Measurements from ENCODE around the gene COL4A2.

The COL4A2 gene

DNA sequence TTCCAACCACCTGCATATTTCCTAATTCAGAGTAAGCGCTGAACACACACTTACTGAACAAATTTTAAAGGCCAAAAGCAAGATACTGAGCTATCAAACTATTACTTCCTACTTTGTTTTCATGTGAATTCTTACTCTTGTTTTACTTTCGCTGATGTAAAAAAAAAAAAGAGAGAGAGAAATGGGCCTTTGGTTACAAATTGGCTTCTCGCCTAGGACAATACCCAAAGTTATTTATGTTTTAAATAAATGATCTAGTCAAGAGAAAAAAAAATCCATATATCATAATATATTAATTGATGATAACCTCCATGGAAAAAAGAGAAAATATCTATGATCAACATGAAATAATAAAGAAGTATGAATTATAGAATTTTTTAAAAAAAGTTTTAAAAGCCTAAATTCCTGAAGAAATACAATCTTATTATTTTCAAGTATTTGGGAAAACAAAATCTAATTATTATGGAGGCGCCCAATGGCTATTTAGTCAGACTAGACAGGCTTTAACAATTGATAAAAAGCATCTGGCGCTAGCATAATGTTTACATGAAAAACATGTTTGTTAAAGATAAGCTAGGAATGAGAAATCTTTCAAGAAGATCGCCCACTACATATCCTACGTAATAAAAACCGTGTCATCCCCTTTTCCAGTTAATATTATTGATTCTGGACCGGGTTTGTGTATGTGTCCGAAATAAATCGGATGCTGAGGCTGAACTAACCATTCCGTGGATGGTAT is 9.1 kb upstream of the COL4A2 start:
- H3K27me3 ChIP-seq (ENCODE audit: control insufficient read depth, insufficient read depth, low read length), result no peaks in the 10 kb centered on the region
- H3K36me3 ChIP-seq (ENCODE audit: control insufficient read depth, insufficient read depth, low read length), result no peaks in the 10 kb centered on the region
- H3K9ac ChIP-seq (ENCODE audit: low read depth, low read length), result no peak overlapping the region
- no peak overlapping the region for H3K4me3 ChIP-seq (ENCODE audit: low read depth, low read length)
- H3K9me3 ChIP-seq (ENCODE audit: control insufficient read depth, insufficient read depth, low read length), result no peaks in the 10 kb centered on the region
- H3K4me1 ChIP-seq (ENCODE audit: control insufficient read depth, insufficient read depth, low read length), result peaks cover 7% of the 10 kb centered on the region

DNA sequence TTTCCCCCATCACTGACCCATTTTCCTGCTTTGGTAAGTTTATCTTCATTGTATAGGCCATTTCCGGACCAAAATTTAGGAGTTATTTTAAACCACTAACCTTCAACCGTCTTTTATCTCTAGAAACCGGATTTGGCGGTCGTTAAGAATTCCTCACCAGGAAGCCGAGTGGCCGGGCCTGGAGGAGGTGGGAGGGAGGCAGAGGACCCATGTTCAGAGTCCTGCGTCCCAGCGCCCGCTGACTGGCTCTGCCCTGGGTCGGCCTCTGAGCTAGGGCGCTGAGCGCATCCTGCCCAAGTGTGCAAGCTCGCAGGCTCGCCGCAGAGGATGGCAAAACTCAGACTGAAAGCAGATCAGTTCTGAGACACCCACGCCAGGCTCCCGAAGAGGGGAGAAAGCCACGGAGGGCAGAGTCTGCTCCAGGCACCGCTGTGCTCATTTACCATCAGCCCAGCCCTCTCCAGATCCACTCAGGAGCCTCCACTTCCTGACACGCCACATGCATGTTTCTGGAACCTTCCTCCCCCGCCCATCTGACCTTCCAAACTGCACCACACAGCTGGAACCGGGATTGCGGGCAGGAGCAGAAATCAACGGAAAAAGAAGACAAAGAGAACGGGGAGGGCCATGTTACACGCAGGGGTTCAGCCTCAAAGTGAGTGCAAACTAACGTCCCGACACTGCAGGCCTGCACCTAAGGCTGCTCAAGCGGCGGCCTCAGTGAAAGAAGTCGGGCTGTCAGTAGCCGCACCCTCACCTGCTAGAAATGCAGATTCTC is 8.4 kb upstream of the COL4A2 start:
- Histone ChIP-seq H3K4me1 (ENCODE audit: control insufficient read depth, insufficient read depth, low read length) (peaks cover 7% of the 10 kb centered on the region), H3K9me3 (ENCODE audit: control insufficient read depth, insufficient read depth, low read length) (no peaks in the 10 kb centered on the region), H3K36me3 (ENCODE audit: control insufficient read depth, insufficient read depth, low read length) (no peaks in the 10 kb centered on the region), H3K4me3 (ENCODE audit: low read depth, low read length) (no peak overlapping the region), H3K9ac (ENCODE audit: low read depth, low read length) (no peak overlapping the region), H3K27me3 (ENCODE audit: control insufficient read depth, insufficient read depth, low read length) (no peaks in the 10 kb centered on the region)

DNA sequence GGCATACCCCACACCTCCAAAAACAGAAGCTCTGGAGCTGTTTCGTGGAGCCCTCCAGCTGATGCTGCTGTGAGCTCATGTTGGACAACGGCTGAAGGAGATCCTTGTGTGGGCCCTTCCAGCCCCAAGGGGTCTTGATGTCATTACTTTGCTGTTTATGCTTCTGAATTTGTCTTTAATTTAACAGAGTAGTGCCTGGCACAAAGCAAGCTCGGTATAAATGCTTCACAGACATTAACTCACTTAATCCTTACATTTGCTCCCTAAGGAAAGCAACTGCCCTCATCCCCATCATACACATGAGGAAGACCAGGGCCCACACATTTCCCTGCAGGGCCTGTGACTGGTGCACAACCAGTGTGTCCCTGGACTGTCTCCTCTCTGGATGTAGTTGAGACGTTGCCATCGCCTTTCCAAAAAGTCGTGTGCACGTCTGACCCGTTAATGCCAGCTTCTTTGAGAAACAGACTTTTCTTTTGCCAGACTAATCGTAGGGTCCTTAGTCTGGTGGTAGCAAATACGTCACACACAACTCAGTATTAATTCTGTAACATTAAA is 7.7 kb upstream of the COL4A2 start:
- no peaks in the 10 kb centered on the region for H3K9me3 ChIP-seq (ENCODE audit: control insufficient read depth, insufficient read depth, low read length)
- H3K36me3 ChIP-seq (ENCODE audit: control insufficient read depth, insufficient read depth, low read length), result no peaks in the 10 kb centered on the region
- H3K27me3 ChIP-seq (ENCODE audit: control insufficient read depth, insufficient read depth, low read length), result no peaks in the 10 kb centered on the region
- H3K4me1 ChIP-seq (ENCODE audit: control insufficient read depth, insufficient read depth, low read length), result peaks cover 7% of the 10 kb centered on the region
- no peak overlapping the region for H3K4me3 ChIP-seq (ENCODE audit: low read depth, low read length)
- no peak overlapping the region for H3K9ac ChIP-seq (ENCODE audit: low read depth, low read length)

DNA sequence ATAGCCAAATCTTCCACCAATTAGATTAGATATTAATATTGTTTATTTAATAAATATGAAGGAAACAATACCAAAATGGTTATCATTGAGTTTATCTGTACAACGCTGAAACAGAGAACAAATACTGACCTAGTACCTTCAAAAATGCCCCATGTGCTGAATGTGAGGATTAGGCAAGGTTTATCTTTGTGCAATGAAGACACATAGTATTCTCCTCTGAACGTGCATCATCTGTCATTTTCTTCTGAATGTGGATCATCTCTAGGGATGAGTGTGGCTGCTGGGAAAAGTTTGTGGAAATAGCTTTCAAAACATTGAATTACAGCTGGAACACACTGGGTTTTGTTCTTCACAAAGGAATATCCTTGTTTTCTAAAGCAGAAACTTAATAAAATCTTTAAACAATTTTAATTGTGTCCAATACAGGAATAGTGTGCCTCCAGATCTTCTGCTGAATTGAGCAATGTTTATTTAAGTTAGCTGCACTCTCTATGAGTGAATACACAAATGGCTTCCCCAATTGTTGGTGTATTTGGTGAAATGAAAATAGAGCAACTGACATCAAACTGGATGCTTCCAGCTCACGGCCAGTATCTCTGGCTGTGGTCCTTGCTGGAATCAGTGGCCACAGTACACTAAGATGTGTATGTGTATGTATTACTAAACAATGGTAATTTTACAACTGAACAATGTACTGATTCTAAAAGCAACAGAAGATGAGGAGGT is 6.8 kb upstream of the COL4A2 start:
- Histone ChIP-seq H3K36me3 (ENCODE audit: control insufficient read depth, insufficient read depth, low read length) (no peaks in the 10 kb centered on the region), H3K4me3 (ENCODE audit: low read depth, low read length) (no peak overlapping the region), H3K4me1 (ENCODE audit: control insufficient read depth, insufficient read depth, low read length) (peaks cover 7% of the 10 kb centered on the region), H3K27me3 (ENCODE audit: control insufficient read depth, insufficient read depth, low read length) (peaks cover 6% of the 10 kb centered on the region), H3K9ac (ENCODE audit: low read depth, low read length) (no peak overlapping the region), H3K9me3 (ENCODE audit: control insufficient read depth, insufficient read depth, low read length) (no peaks in the 10 kb centered on the region)

DNA sequence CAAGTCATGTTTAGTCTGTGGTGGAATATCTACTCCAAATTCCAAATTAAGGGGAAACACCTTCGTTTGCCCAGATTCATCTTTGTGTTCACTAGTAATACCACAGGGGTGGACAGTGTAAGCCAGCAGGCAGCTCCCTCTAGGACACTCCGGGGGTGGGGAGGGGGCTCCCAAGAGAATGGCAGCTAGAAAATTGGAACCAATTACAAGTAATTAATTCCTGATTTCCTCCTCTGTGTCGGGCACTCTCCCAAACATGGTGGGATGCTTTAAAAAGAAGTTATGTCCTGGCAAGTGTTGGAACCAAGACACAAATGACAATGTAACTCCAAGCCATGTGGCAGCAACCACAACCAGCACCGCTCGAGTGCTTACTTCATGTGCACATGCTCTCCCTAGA is 6.0 kb upstream of the COL4A2 start:
- peaks cover 14% of the 10 kb centered on the region for H3K27me3 ChIP-seq (ENCODE audit: control insufficient read depth, insufficient read depth, low read length)
- H3K9me3 ChIP-seq (ENCODE audit: control insufficient read depth, insufficient read depth, low read length), result no peaks in the 10 kb centered on the region
- H3K9ac ChIP-seq (ENCODE audit: low read depth, low read length), result no peak overlapping the region
- H3K36me3 ChIP-seq (ENCODE audit: control insufficient read depth, insufficient read depth, low read length), result no peaks in the 10 kb centered on the region
- peaks cover 10% of the 10 kb centered on the region for H3K4me1 ChIP-seq (ENCODE audit: control insufficient read depth, insufficient read depth, low read length)
- H3K4me3 ChIP-seq (ENCODE audit: low read depth, low read length), result no peak overlapping the region

DNA sequence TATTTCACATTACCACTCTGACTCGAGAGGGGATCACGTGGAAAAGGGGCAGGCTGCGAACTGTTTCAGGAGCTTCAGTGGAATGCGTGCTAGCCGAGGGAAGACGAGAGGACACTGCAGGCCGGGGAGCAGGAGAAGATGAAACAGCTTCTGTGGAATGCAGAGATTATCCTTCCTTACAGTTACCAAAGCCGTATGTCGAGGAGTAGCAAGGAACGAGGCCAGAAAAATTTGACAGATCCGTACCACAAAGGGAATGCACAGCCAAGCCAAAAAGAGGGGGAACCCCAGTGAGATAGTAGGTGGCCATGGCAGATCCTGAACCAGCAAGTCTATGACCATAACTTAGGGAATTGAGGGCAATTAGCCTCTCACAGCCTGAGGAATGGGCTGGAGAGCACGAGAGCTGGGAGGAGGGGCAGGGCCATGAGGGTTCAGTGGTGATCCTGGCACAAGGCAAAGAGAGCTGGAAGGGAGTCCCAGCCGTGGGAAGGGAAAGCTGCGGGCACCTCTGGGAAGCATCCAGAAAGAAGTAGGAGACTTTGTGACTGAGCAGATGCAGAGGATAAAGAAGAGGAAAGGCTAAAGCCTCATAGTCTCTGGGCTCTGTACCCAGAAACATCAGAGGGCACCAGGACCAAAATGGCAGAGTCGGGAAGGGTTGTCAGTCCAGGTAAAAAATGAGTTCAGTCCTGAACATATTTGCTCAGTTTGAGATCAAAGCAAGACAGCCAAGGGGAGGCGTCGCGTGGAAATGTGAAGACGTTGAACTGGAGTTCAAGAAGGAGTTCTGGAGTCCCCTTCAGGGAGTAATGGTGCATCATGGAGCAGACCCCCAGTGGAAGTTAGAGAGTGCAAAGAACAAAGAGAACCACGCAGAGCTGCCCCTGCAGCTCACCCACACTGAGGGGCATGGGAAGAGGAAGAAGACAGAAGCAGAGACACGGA is 5.2 kb upstream of the COL4A2 start:
- Histone ChIP-seq H3K4me1 (ENCODE audit: control insufficient read depth, insufficient read depth, low read length) (peaks cover 10% of the 10 kb centered on the region), H3K4me3 (ENCODE audit: low read depth, low read length) (no peak overlapping the region), H3K9me3 (ENCODE audit: control insufficient read depth, insufficient read depth, low read length) (no peaks in the 10 kb centered on the region), H3K9ac (ENCODE audit: low read depth, low read length) (no peak overlapping the region), H3K27me3 (ENCODE audit: control insufficient read depth, insufficient read depth, low read length) (peaks cover 15% of the 10 kb centered on the region), H3K36me3 (ENCODE audit: control insufficient read depth, insufficient read depth, low read length) (no peaks in the 10 kb centered on the region)

DNA sequence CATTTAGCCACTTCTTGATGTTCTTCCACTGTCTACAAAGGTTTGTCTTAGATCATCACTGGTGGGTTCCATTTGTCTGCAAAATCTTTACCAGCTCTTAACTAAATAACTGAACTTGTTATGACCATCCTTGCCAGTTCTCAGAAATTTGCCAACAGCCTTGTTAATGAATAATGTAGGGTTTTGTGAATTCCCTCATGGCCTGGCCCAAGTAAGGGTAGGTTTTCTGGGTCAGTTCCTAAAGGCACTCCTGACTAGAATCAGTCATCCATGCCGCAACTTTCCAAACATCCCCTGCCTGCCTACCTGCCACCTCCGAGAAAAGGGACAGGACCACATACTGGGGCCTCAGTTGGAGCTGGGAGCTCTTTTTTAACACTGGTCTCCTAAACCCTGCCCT is 4.1 kb upstream of the COL4A2 start:
- H3K36me3 ChIP-seq (ENCODE audit: control insufficient read depth, insufficient read depth, low read length), result no peaks in the 10 kb centered on the region
- H3K4me3 ChIP-seq (ENCODE audit: low read depth, low read length), result no peak overlapping the region
- H3K9ac ChIP-seq (ENCODE audit: low read depth, low read length), result no peak overlapping the region
- H3K27me3 ChIP-seq (ENCODE audit: control insufficient read depth, insufficient read depth, low read length), result peaks cover 19% of the 10 kb centered on the region
- H3K4me1 ChIP-seq (ENCODE audit: control insufficient read depth, insufficient read depth, low read length), result peaks cover 10% of the 10 kb centered on the region
- no peaks in the 10 kb centered on the region for H3K9me3 ChIP-seq (ENCODE audit: control insufficient read depth, insufficient read depth, low read length)

DNA sequence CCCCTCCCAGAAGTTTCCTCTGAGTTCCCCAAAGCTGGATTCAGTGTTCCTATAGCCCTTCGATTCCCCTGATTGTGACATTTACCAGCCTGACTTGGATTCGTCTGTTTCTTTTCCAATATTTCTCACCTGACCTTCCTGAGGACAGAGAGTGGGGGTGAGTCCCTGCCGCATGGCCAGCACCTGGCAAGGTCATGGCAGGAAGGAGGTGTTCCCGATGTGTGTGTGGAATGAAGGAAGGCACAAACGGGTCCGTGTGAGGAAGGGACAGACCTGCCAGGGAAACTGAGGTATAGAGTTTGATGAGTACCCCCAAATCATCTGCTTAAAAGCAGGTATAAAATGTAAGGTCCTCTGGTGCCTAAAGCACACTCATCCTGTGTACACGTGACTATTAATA is 3.4 kb upstream of the COL4A2 start:
- H3K36me3 ChIP-seq (ENCODE audit: control insufficient read depth, insufficient read depth, low read length), result no peaks in the 10 kb centered on the region
- H3K9me3 ChIP-seq (ENCODE audit: control insufficient read depth, insufficient read depth, low read length), result no peaks in the 10 kb centered on the region
- peaks cover 22% of the 10 kb centered on the region for H3K27me3 ChIP-seq (ENCODE audit: control insufficient read depth, insufficient read depth, low read length)
- H3K4me3 ChIP-seq (ENCODE audit: low read depth, low read length), result no peak overlapping the region
- no peak overlapping the region for H3K9ac ChIP-seq (ENCODE audit: low read depth, low read length)
- peaks cover 6% of the 10 kb centered on the region for H3K4me1 ChIP-seq (ENCODE audit: control insufficient read depth, insufficient read depth, low read length)

DNA sequence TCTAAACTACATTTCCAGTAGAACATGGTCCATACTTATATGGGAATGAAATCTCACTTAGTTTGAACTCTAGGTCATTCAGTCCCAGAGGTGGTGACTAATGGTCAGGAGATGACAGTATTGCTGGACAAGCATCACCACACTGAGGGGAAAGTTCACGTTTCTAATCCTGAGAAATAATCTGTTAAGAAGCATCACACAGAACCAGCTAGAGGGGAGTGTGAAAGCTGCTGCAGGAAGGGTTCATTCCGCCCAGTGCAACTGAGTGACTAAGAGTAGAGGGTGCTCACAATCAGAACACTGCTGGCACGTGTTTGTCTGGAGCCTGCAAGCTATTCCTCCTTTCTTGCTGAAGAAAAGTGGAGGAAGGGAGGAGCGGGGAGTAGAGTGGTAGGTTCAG is 2.8 kb upstream of the COL4A2 start:
- no peak overlapping the region for H3K4me3 ChIP-seq (ENCODE audit: low read depth, low read length)
- no peaks in the 10 kb centered on the region for H3K36me3 ChIP-seq (ENCODE audit: control insufficient read depth, insufficient read depth, low read length)
- peaks cover 27% of the 10 kb centered on the region for H3K27me3 ChIP-seq (ENCODE audit: control insufficient read depth, insufficient read depth, low read length)
- H3K9me3 ChIP-seq (ENCODE audit: control insufficient read depth, insufficient read depth, low read length), result no peaks in the 10 kb centered on the region
- H3K4me1 ChIP-seq (ENCODE audit: control insufficient read depth, insufficient read depth, low read length), result peaks cover 4% of the 10 kb centered on the region
- no peak overlapping the region for H3K9ac ChIP-seq (ENCODE audit: low read depth, low read length)

DNA sequence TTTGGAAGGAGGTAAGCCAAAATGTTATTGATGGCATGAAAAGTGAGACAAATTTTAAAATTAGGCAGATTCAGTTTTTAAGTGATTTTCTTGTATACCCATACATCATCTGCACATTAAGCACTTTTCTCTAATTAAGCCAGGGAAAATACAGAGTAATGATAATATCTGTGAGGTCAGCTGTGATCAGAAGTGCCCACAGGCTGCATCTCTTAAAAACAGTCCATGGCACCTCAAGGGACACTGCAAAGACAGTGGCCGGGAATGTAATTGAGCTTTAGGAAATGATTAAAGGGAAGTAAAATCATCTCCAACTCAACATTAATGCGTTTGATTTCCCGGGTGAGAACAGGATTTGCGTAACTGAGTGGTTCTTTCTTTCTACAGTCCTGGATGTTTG is 2.1 kb upstream of the COL4A2 start:
- Histone ChIP-seq H3K4me3 (ENCODE audit: low read depth, low read length) (no peak overlapping the region), H3K4me1 (ENCODE audit: control insufficient read depth, insufficient read depth, low read length) (peaks cover 3% of the 10 kb centered on the region), H3K27me3 (ENCODE audit: control insufficient read depth, insufficient read depth, low read length) (peaks cover 27% of the 10 kb centered on the region), H3K9me3 (ENCODE audit: control insufficient read depth, insufficient read depth, low read length) (no peaks in the 10 kb centered on the region), H3K9ac (ENCODE audit: low read depth, low read length) (no peak overlapping the region), H3K36me3 (ENCODE audit: control insufficient read depth, insufficient read depth, low read length) (no peaks in the 10 kb centered on the region)

DNA sequence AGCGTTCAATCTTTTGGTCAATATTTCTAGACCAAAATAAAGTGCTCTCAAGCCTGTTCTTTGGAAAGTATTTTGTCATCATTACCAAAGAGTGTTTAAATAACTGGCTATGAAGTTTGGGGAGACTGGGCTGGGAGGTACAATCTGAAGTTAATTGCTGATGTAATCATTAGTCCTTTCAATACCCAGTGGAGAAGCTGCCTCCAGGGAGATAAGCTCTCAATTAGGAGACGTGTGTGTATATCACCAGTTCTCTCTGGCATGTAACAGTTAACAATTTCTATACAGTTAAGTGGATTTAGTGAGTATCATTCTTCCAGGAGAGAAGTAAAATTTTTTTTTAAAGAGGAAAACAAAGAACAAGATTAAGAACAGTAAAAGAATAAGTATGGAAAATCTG is 1.5 kb upstream of the COL4A2 start:
- Histone ChIP-seq H3K4me1 (ENCODE audit: control insufficient read depth, insufficient read depth, low read length) (peaks cover 3% of the 10 kb centered on the region), H3K4me3 (ENCODE audit: low read depth, low read length) (peak overlapping the region; percentile 88), H3K27me3 (ENCODE audit: control insufficient read depth, insufficient read depth, low read length) (peaks cover 27% of the 10 kb centered on the region)

More for the DNA sequence above, 1.5 kb upstream of the COL4A2 start:
- Histone ChIP-seq H3K9me3 (ENCODE audit: control insufficient read depth, insufficient read depth, low read length) (no peaks in the 10 kb centered on the region), H3K9ac (ENCODE audit: low read depth, low read length) (no peak overlapping the region), H3K36me3 (ENCODE audit: control insufficient read depth, insufficient read depth, low read length) (no peaks in the 10 kb centered on the region)

All from iPS-15b (cell line).